COLO668 (cell line): ENCODE measurements around the gene FIGNL2.
"Not testable (repeated sequence)": the region's sequence is repeated elsewhere in the genome, so short reads cannot be mapped to it uniquely, and the experiment has no call there.

Experiments
- DNase-seq: peaks from one replicate; lab custom pipeline; 2025; ENCODE audit not compliant: unreplicated experiment; lab: John Stamatoyannopoulos, UW

FIGNL2 gene

GRCh38 chr12:51837286-51837685, 11.2 kb downstream of the FIGNL2 start:
- DNase-seq: no peak

GRCh38 chr12:51836827-51837173, 11.7 kb downstream of the FIGNL2 start:
- DNase-seq: no peak

DNA sequence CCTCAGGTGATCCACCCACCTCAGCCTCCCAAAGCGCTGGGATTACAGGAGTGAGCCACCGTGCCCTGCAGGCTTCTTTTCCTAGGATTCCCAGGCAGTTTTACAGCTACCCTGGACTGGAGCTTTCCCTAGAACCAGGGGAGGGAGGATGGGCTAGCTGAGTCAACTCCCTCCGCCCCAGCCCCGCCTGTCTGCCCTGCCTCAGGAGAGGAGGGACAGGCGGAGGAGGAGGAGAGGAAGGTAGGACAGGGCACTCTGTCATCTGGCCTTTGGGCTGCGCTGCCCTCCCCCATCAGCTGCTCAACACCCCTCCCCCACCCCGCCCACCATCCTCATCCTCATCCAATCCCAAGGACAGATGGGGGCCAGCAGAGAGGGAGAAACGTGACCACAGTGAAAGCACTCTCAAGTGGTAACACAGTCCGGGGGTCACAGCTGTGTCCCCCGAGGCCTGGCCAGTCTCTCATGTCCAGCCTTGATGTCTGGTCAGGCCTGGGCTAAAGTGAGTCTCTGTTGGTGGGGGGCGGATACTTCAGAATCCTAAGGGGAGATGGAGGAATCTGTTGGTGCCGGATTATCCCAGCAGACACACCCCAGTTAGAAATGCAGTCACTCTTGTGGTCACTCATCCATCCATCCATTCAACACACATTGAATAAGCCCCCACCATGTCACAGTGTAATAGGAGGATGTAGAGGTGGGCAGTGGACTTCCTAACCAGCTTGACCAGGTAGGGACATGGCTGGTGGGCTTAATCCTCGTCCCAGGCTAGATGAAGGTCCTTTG, 12.3 kb downstream of the FIGNL2 start:
- DNase-seq: no peak

DNA sequence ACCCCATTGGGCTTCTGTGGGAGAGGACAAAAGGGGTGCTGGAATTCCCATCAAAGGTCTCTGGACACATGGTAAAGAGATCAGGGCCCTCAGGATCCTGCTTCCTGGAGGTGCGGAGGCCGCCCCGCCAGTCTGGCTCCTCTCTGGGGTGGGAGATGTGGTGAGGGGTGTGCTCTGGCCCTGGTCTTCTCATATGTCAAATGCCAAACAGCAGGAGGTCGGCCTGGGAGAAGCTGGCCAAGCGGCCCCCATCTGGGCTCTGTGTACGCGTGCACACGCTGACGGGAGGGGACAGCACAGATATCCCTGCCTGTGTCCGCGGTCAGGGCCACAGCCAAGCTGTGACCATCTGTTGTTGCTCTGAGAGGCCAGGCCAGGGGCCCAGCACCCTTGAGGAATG, 14.1 kb downstream of the FIGNL2 start:
- DNase-seq: no peak

DNA sequence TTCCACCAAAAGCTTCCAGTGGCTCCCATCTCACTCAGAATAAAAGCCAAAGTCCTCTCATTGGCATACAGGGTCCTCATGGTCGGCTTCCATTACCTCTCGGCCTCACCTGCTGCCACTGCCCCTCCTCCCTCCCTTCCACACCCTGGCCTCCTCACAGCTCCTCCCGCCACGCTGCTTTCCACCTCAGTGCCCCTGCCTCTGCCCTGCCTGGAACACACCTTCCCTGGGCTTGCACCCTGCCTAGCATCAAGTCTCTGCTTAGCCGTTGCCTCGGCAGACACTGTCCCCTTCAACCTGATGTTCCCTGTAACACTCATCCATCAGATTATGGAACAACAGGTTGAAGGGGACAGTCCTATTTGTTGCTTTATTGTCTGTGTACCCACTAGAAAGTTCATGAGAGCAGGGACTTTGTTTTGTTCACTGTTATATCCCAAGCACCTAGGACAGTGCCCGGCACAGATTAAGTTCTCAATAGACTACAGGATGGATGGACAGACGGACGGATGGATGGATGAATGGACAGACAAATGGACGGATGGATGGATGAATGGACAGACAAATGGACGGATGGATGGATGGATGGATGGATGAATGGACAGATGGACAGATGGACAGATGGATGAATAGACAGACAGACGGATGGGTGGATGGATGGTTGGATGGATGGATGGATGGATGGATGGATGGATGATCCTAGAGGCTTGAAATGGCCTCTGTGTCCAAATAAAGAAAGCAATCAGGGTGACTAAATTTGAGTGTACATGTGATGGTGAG, 14.9 kb downstream of the FIGNL2 start:
- DNase-seq: no peak

- DNase-seq: no peak
These were observed 16.0 kb downstream of the FIGNL2 start for GRCh38 chr12:51832354-51833107.

GRCh38 chr12:51831817-51832216, 16.7 kb downstream of the FIGNL2 start:
- DNase-seq: not testable (repeated sequence)

- no peak for DNase-seq
These were observed 18.9 kb downstream of the FIGNL2 start for GRCh38 chr12:51829641-51830040.

DNA sequence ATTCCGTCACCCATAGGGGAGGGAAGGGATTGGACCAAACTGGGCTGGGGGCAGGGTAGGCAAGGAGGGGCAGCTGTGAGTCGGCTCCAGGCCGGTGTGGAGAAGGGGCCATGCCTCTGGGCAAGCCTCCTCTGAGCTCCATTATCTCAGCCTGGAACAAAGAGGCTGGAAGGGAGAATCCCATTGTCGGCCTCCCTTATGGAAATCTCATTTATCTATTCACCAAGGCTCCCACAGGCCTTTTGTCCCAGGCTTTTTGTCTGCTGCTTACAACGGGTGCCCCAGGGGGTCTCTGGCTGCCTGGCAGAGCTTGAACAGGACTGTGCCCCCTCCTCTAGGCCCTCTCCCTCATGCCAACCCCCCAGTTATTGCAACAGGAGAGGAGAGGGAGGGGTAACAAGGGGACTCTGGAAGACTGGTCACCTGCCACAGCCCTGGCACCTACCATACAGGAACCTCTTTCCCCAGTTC, 19.5 kb downstream of the FIGNL2 start:
- DNase-seq: no peak

- DNase-seq: peak; percentile 25
These were observed 20.3 kb downstream of the FIGNL2 start for GRCh38 chr12:51827925-51828818.

DNA sequence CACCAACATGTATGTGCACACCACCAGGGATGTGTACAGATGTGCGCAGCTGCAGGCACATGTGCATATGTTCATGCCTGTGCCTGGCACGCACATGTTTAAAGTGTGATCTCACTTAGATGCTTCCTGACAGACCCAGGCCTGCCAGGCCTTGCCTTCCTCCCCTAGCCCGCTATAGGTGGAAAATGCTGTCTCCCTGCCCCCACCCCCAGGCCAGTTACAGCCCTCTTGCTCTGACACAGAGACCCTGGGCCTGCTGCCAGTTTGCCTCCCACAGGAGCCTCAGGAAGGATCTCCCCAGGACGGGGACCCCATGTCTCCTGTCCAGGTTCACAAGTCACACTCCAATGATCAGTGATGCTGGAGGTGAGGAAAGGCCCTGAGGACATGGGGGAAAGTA, 21.6 kb downstream of the FIGNL2 start:
- DNase-seq: no peak

- DNase-seq: no peak
These were observed 23.3 kb downstream of the FIGNL2 start for GRCh38 chr12:51825216-51825615.

DNA sequence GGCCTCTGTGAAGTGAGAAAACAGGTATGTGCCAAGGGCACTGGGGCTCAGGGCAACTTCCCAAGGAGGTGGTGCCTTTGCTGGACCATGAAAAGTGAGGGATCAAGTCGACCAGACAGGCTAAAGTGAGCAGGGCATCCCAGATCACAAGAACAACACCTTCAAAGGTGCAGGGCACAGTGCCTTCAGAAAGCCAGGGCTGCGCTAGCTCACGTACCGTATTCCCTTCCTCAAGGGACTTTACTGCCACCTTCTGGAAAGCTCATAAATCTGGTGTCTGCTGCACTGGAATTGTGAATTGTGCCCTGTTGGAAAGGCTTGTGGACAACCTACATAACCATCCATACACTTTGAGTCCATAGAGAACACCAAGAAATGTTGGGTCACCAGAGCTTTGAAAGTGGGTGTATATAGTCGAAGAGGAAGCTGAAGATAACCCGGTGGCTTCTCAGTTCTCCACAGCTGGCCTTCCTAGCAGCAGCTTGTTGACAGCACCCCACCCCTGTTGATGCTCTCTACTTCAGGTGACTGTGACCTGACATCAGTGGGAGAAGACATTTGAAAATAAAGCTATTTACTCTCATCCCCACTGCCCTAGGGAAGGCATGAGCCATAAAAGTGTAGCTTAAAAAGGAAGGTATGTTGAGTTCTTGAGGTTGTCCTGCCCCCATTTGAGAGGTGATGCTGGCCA, 24.5 kb downstream of the FIGNL2 start:
- DNase-seq: peak; percentile 14

- peak; percentile 63 for DNase-seq
These were observed 25.6 kb downstream of the FIGNL2 start for GRCh38 chr12:51822956-51823355.

DNA sequence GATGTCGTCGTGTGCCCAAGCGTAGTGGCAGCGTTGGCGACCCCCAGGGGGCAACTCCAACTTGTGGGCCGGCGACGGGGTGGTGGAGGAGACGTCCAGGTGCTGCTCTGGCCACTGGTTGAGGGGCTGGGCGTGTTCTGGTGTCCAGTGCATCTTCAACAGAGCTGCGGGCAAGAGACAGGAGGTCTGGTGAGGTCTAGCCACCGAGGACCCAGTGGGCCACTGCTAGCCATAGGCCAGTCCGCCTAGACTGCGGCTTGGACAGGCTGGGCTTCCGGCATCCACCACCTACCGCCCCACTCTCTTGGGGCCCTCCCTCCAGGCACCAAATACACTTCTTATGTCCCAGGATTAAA, 26.3 kb downstream of the FIGNL2 start:
- no peak for DNase-seq

GRCh38 chr12:51821440-51822260, 26.9 kb downstream of the FIGNL2 start:
- DNase-seq: peak; percentile 42

- DNase-seq: peak; percentile 82
These were observed 27.7 kb downstream of the FIGNL2 start for GRCh38 chr12:51820526-51821439.
